Large intestine (tissue), 3 donors: Measurements from ENCODE around the gene CPOX. TPM values are rescaled to one million over a fixed set of nuclear protein-coding genes. Genes with fewer than 3 reads are reported as not detected.

ENCODE experiments used
- DNase-seq, 2 donors: peaks; one replicate each; pipeline versions ENCODE4 v3.0.0 to v3.0.0-alpha.2; 2013
- H3K27ac ChIP-seq: one replicate; pipeline ENCODE4 v1.5.1; 2013; ENCODE audit warnings: low read length
- H3K27me3 ChIP-seq: 2 replicates; pipeline ENCODE4 v1.6.1; 2013; ENCODE audit warnings: low read length; ENCODE audit not compliant: control insufficient read depth, insufficient read depth
- H3K36me3 ChIP-seq: 2 replicates; pipeline ENCODE4 v1.6.1; 2013; ENCODE audit warnings: low read length; ENCODE audit not compliant: control insufficient read depth, insufficient read depth
- H3K4me1 ChIP-seq: one replicate; pipeline ENCODE4 v1.6.1; 2013; ENCODE audit warnings: low read length; ENCODE audit not compliant: control insufficient read depth, insufficient read depth
- H3K4me3 ChIP-seq: one replicate; pipeline ENCODE4 v1.5.1; 2013; ENCODE audit warnings: low read length
- H3K9me3 ChIP-seq: one replicate; pipeline ENCODE4 v1.6.1; 2013; ENCODE audit warnings: mild to moderate bottlenecking, low read depth, low read length, moderate library complexity; ENCODE audit not compliant: control insufficient read depth
- WGBS: methylation state at CpG from one replicate; pipeline ENCODE4 v1.1.5; 2013; ENCODE audit warnings: low lambda C conversion rate; ENCODE audit not compliant: insufficient coverage; 5-methylcytosine and 5-hydroxymethylcytosine counted together
- polyA plus RNA-seq: library from polyadenylated mRNA; unstranded; fragments of 120-200 nt; gene quantifications from one replicate; pipeline ENCODE4 v1.2.1, GENCODE V29; 2013

Gene CPOX
- polyA plus RNA-seq, 1 donor = 31.7 TPM

DNA sequence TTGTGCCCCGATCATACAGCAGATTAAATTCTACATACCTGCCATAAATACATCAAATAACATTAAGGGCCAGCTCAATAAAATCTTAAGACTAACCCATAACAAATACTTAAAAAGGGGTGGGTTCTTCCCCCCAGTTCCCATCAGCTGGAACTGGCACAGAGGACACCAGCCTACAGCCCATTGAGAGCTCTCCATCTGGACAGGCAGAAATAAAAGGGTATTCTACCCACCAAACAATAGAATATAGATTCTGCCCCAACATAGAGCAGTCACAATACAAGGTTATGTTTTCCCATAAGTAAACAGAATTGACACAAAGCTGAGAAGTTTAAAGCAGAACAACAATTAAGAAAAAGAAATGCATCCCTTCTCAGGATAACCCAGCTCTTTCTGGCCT is 11.9 kb downstream of the CPOX start:
- Histone ChIP-seq H3K36me3 (peaks cover 33% of the 10 kb centered on the region), H3K9me3 (no peaks in the 10 kb centered on the region), H3K4me3 (no peak overlapping the region), H3K27me3 (no peaks in the 10 kb centered on the region), H3K27ac (no peak overlapping the region), H3K4me1 (peaks cover 3% of the 10 kb centered on the region)
- no peak for DNase-seq
- WGBS = no CpG with 5 or more reads among the region's 1 CpG

DNA sequence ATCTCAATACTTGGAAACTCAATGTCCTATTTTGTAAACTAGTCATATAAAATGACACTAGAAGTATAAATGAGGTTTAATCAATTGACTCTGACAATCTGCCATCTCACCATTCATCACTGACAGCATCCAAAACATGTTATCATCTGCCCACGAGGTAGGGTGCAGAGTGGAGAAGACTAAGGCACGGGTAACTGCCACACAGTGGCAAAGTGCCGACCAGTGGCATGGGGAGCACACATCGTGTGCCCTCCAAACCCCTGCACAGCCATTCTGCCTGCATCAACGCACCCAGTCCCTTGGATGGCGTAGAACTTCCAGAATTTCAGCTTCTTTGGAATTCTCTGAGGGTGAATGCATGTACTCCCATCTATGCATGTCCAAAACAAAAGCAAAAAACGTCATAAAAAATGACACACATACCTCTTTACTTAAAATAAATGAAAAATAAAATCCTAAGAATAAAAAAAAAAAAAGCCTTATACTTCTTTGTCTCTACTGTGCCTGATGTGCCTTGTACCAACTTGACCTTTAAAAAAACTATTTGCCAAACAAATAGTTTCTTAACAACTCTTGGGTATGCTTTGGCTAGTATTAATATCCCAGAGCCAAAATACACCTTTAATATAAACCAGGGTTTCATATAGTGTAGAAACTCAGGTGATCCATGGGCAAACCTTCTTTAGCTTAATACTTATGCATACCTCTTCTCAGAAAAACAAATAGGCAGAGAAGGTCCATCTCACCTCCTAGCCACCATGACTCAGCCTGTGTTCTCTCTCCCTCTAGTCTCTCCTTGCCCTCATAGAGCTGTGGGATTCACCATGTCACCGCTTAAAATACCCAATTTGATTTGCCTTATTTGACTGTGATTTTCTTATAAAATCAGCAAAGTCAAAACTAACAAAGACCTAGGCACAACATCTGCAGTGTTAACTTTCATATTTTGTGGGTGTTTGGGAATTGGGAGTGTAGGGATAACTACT is 12.7 kb downstream of the CPOX start:
- WGBS = 90% methylated on average over 1 of the region's 8 CpGs
- H3K27me3 ChIP-seq = no peaks in the 10 kb centered on the region
- H3K27ac ChIP-seq = no peak overlapping the region
- peaks cover 3% of the 10 kb centered on the region for H3K4me1 ChIP-seq
- DNase-seq = no peak
- no peaks in the 10 kb centered on the region for H3K9me3 ChIP-seq
- peaks cover 29% of the 10 kb centered on the region for H3K36me3 ChIP-seq
- no peak overlapping the region for H3K4me3 ChIP-seq

GRCh38 chr3:98577178-98577895 is 16.1 kb downstream of the CPOX start:
- no CpG with 5 or more reads among the region's 4 CpGs for WGBS
- no peak for DNase-seq
- H3K36me3 ChIP-seq = peaks cover 21% of the 10 kb centered on the region
- peaks cover 3% of the 10 kb centered on the region for H3K4me1 ChIP-seq
- no peak overlapping the region for H3K27ac ChIP-seq
- H3K27me3 ChIP-seq = no peaks in the 10 kb centered on the region
- H3K4me3 ChIP-seq = no peak overlapping the region
- no peaks in the 10 kb centered on the region for H3K9me3 ChIP-seq

- H3K9me3 ChIP-seq = no peaks in the 10 kb centered on the region
- no peak overlapping the region for H3K4me3 ChIP-seq
- WGBS = 89% methylated on average over 1 of the region's 6 CpGs
- peaks cover 9% of the 10 kb centered on the region for H3K36me3 ChIP-seq
- H3K27me3 ChIP-seq = no peaks in the 10 kb centered on the region
- no peak overlapping the region for H3K27ac ChIP-seq
- peaks cover 3% of the 10 kb centered on the region for H3K4me1 ChIP-seq
- no peak for DNase-seq
These were observed 19.3 kb downstream of the CPOX start for GRCh38 chr3:98574132-98574531.

GRCh38 chr3:98573181-98573728 is 20.2 kb downstream of the CPOX start:
- no peaks in the 10 kb centered on the region for H3K9me3 ChIP-seq
- H3K36me3 ChIP-seq = peaks cover 9% of the 10 kb centered on the region
- H3K4me3 ChIP-seq = no peak overlapping the region
- no peak overlapping the region for H3K27ac ChIP-seq
- H3K4me1 ChIP-seq = peaks cover 3% of the 10 kb centered on the region
- 8% methylated on average over 1 of the region's 2 CpGs for WGBS
- H3K27me3 ChIP-seq = no peaks in the 10 kb centered on the region
- DNase-seq = no peak

DNA sequence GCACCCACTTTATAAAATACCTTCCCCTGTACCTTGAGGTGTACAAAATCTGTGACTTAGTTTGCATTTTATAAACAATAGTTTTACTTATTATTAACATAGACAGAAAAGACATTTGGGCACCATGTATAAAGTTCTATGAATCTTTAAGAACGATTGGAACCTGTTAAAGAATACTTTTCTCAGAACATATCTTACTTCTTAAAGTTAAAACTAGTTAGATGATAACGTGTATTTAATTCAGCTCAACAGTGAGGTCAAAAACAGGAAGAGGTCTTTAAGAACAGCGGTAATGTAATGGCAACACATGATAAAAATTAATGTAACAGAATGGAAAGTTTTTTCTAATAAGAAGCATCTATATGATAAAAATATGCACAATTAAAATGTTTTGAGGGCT is 25.0 kb downstream of the CPOX start:
- Histone ChIP-seq H3K9me3 (no peaks in the 10 kb centered on the region), H3K4me1 (no peaks in the 10 kb centered on the region), H3K27me3 (no peaks in the 10 kb centered on the region), H3K4me3 (no peak overlapping the region), H3K27ac (no peak overlapping the region), H3K36me3 (no peaks in the 10 kb centered on the region)
- no peak for DNase-seq
- 83% methylated on average over 1 of the region's 3 CpGs for WGBS

DNA sequence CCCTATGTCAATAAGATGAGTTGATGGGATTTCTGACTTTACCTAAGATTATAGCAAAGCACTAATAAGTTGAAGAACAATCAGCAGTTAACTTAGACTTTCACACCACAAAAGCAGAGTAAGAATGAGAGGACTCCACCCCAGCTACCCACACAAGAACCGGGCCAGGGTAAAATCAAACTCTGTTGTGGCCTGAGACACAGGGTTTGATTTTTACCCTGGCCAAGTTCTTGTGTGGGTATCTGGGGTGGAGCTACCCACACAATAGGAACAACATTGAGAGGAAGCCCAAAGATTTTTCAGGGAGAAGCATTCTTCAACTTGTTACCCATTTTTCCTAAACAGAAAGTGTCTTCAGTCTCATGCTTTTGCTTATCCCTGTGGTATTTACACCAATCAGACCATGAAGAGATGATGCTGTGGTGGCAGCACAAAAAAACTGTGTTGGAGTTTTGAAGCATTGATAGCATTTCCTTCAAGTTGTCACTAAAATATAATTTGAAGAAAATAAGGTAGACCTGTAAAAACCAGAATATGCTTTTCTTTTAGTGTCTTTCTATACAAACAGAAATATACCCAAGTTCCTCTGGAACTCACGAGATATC is 25.6 kb downstream of the CPOX start:
- no peak overlapping the region for H3K27ac ChIP-seq
- no peak overlapping the region for H3K4me3 ChIP-seq
- no peaks in the 10 kb centered on the region for H3K9me3 ChIP-seq
- no peaks in the 10 kb centered on the region for H3K36me3 ChIP-seq
- H3K4me1 ChIP-seq = no peaks in the 10 kb centered on the region
- WGBS = no CpG with 5 or more reads among the region's 2 CpGs
- no peak for DNase-seq
- H3K27me3 ChIP-seq = no peaks in the 10 kb centered on the region

DNA sequence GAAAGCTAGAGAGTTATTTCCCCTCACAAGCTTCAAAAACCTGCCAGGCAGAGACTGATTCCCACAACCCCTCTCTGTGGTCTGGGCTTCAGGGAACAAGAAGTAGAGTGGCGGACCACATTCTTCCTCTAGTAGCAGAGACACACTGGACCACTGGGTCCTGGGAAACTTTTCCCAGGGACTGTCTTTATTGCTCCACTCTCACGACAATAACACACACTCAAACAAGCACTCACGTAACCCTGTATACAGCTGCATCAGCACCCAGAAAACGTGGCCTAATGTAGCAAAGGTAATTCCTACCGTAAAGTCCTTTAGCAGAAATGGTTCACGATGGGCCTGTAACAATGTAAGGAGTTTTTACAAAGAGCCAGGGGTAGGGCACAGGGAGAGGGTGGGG is 27.6 kb downstream of the CPOX start:
- DNase-seq = no peak
- Histone ChIP-seq H3K4me3 (no peak overlapping the region), H3K27ac (no peak overlapping the region), H3K27me3 (no peaks in the 10 kb centered on the region), H3K9me3 (no peaks in the 10 kb centered on the region), H3K4me1 (no peaks in the 10 kb centered on the region), H3K36me3 (no peaks in the 10 kb centered on the region)
- WGBS = 90% methylated on average over 2 of the region's 6 CpGs

GRCh38 chr3:98565237-98565643 is 28.2 kb downstream of the CPOX start:
- Histone ChIP-seq H3K27me3 (no peaks in the 10 kb centered on the region), H3K4me1 (no peaks in the 10 kb centered on the region), H3K9me3 (no peaks in the 10 kb centered on the region), H3K36me3 (no peaks in the 10 kb centered on the region), H3K4me3 (no peak overlapping the region), H3K27ac (no peak overlapping the region)
- DNase-seq = no peak
- 22% methylated on average over 3 of the region's 3 CpGs for WGBS
